GM23248 (cell line): ENCODE results near the gene NOTCH3.

Experiments used
- EZH2 ChIP-seq: fragments of 200-600 bp; sonication (generic); IDR thresholded peaks from 2 replicates; pipeline ENCODE4 v1.6.1; 2018; ENCODE audit warnings: antibody characterized with exemption, mild to moderate bottlenecking; ENCODE audit not compliant: insufficient read depth, poor library complexity, severe bottlenecking
- EZH2phosphoT487 ChIP-seq: fragments of 200-600 bp; sonication (generic); IDR thresholded peaks from 2 replicates; pipeline ENCODE4 v1.6.1; 2018; ENCODE audit warnings: antibody characterized with exemption, moderate library complexity, mild to moderate bottlenecking, low read depth; ENCODE audit not compliant: insufficient read depth

GRCh38 chr19:15170345-15170744 lies 30.4 kb downstream of the NOTCH3 start:
- TF ChIP-seq EZH2phosphoT487 (no peak), EZH2 (no peak)
